ENCODE data around the gene RAET1L.
"Not testable (repeated sequence)": the region's sequence is repeated elsewhere in the genome, so short reads cannot be mapped to it uniquely, and the experiment has no call there.

RAET1L gene, protein sequence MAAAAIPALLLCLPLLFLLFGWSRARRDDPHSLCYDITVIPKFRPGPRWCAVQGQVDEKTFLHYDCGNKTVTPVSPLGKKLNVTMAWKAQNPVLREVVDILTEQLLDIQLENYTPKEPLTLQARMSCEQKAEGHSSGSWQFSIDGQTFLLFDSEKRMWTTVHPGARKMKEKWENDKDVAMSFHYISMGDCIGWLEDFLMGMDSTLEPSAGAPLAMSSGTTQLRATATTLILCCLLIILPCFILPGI

DNA sequence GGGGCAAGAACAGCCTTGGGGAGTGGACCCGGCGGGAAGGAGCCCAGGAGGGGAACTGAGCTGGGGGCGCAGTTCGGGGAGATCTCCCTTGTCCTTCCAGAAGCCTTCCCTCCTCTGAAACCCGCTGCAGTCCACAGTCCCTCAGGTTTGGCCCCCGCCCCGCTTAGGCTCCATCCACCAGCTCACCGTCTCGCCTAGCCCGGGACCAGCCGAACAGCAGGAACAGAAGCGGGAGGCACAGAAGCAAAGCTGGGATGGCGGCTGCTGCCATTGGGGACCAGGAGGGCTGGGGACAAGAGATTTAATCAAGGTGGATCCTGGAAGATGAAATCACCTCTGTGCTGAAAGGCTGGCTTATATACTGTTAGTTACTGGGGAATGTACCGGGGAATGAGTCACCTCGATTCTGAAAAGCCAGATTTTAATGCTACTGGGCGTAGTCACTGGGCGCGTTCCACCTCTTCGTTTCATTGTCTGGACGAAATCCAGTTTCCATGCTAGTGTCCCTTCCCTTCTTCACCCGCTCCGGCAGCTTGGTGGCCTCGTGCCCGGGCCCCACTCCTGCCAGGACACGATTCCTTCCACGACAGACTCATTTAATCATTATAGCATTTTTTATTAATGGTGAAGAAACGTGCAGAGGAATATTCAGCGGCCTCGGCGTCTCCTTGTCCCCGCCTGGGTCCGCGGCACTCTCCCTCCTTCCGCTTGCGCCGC is at the start of gene RAET1L:
Gene RAET1L, minus strand, starts transcription at position 332 of the 717 bp plus-strand sequence. Its CDS starts 61 bp downstream, at position 271.
- TF ChIP-seq ZFX (IDR thresholded peaks at IDR 0.05; ENCODE audit: borderline replicate concordance): no peak
- TF ChIP-seq, protein P1, sequence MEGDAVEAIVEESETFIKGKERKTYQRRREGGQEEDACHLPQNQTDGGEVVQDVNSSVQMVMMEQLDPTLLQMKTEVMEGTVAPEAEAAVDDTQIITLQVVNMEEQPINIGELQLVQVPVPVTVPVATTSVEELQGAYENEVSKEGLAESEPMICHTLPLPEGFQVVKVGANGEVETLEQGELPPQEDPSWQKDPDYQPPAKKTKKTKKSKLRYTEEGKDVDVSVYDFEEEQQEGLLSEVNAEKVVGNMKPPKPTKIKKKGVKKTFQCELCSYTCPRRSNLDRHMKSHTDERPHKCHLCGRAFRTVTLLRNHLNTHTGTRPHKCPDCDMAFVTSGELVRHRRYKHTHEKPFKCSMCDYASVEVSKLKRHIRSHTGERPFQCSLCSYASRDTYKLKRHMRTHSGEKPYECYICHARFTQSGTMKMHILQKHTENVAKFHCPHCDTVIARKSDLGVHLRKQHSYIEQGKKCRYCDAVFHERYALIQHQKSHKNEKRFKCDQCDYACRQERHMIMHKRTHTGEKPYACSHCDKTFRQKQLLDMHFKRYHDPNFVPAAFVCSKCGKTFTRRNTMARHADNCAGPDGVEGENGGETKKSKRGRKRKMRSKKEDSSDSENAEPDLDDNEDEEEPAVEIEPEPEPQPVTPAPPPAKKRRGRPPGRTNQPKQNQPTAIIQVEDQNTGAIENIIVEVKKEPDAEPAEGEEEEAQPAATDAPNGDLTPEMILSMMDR (IDR thresholded peaks at IDR 0.05): no peak
- no peak within 1 kb of the TSS for H3K27ac ChIP-seq

DNA sequence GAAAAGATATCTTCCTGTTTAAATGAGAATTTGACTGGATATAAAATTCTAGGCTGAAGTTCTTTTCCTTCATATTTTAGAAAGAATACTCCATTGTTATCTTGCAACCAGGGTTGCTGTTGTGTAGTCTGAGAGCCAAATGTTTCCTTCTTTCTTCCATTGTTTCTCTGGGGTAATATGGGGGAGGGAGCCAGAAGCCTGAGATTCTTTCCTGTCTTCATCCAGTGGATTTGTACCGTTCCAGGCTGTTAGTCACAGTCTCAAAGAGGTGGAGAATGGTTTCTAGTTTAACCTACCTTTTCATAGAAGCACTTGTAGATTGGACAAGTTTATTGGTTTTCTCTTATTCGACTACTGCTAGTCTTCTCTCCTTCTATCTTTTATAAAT is 49.7 kb upstream of the RAET1L start:
- H3K27ac ChIP-seq: no peak overlapping the region
- TF ChIP-seq ZFX (IDR thresholded peaks at IDR 0.05; ENCODE audit: borderline replicate concordance): no peak
- TF ChIP-seq, protein P1 (IDR thresholded peaks at IDR 0.05): no peak

DNA sequence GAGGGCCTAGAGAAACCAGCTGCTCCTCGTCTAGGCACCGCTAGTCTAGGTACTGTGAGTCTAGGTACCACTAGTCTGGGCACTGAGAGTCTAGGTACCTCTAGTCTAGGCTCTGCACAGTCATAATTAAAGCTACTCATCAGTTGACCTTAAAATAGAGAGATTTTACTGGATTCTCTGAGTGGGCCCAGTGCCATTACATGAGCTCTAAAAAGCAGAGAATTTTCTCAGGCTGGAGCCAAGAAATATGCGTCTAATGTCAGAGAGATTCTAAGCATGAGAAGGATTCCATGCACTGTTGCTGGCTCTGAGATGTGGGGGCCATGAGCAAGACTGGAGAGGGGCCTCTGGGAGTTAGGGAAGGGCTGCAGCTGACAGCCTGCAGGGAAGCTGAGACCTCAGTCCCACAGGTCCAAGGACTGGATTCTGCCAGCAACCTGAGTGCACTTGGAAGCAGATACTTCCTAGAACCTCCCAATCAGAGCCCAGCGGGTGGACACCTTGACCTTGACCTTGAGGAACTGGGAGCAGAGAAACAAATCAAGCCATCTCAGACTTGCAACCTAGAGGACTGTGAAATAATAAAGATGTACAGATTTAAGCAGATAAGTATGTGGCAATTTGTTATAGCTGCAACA is 49.2 kb upstream of the RAET1L start:
- H3K27ac ChIP-seq: not testable (repeated sequence)

DNA sequence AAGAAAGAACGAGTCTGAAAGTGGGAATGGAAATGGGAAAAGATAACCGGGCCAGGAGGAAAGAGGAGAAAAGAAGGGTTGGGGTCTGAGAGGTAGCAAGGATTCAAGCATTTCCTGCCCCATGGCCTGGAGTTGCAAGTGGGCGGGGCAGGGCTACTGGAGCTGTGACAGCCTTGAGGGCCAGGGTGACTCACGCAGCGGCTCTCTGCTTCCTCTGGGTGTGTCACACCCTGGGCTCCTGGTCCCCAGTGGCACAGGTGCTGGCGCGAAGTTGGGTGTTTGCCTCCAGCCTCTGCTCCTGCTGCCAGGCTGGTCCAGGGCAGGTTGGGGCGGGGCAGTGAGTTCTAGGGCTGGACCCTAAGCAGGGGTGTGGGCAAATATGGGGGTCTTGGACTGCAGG is 46.9 kb upstream of the RAET1L start:
- no peak for TF ChIP-seq ZFX (IDR thresholded peaks at IDR 0.05; ENCODE audit: borderline replicate concordance)
- TF ChIP-seq, protein P1 (IDR thresholded peaks at IDR 0.05): no peak
- H3K27ac ChIP-seq: no peak overlapping the region

DNA sequence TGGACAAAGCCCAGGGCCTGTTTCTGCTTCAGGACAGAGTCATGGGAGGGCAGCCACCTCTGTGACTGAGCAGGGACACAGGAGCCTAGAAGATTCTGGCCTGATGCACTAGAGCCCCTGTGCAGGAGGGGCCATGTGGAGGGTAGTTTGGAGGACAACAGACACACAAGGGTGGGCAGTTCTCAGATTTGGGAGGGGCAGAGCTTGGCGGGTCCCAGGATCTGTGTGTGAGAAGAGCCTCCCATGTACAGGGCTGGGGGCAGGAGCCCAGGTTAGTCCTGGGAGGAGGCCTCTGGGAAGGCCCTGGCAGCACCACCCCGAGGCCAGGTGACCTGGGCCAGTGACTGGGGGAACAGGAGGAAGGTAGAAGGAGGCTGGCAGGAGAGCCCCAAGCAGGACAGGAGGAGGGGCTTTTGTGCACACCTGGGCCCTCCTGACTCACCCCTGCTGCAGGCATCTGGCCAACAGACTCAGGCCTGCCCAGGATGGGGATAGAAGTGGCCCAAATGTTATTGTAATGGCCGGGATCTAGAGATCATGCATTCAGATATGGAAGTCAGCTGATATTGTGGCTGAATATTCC is 45.0 kb upstream of the RAET1L start:
- no peak overlapping the region for H3K27ac ChIP-seq
- TF ChIP-seq, protein P1 (IDR thresholded peaks at IDR 0.05): no peak
- TF ChIP-seq ZFX (IDR thresholded peaks at IDR 0.05; ENCODE audit: borderline replicate concordance): no peak

DNA sequence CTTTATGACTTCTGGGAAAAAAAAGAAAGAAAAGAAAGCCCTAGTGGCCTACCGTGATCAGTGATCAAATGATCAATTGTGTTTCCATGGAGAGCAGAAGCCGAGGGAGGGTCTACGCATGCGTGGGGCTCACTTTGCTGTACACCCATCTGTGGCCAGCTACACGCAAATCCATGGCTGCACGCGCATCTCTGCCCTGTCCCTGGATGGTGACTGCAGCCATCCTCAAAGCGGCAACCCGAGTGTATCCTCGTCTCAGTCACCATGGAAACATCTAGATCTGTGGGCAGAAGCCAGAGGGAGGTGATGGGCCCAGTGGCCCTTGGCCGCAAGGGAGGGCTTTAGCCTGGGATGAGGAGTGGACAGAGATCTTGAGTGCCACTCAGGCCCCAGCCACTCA is 44.4 kb upstream of the RAET1L start:
- TF ChIP-seq, protein P1 (IDR thresholded peaks at IDR 0.05): no peak
- no peak for TF ChIP-seq ZFX (IDR thresholded peaks at IDR 0.05; ENCODE audit: borderline replicate concordance)
- no peak overlapping the region for H3K27ac ChIP-seq

DNA sequence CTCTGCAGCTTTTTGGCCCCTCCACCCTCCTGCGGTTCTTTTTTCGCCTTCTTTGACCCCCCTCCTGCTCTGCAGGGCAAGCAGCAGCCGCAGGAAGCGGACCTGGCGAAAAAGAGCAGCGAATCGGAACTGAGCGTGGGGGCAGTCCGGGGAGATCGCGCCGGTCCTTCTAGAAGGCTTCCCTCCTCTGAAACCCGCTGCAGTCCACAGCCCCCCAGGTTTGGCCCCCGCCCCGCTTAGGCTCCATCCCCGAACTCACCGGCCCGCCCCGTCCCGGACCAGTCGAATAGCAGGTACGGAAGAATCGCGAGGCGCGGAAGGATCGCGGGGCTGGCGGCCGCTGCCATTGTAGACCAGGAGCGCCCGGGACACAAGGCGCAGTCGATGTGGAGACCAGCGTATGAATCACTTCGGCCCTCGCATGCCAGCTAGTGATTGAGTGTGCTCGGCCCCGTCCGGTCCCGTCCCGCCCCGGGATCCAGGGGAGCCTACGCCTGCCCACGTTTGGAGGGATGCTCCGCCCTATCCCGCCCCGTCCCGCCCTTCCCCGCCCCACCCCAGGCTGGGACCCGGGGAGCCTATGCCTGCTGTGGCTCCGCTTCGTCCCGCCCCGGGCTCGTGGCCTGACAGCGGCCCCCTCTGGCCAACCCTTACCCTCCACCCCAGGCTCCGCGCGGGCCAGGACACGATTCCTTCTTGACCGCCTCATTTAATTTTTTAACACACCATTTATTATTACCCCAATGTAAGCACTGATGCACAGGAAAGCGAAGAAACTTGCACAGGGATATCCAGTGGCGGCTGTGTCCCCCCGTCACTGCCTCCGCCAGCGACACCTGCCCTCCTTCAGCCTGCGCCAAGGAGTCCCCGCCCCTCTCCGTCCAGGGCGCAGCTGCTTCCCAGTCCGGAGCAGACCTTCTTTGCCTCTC is 43.7 kb upstream of the RAET1L start, which contains the start of gene ULBP3:
Gene ULBP3, minus strand, starts transcription at position 402 of the 929 bp plus-strand sequence. Its CDS starts 55 bp downstream, at position 347.
- no peak within 1 kb of the TSS for H3K27ac ChIP-seq
- TF ChIP-seq, protein P1 (IDR thresholded peaks at IDR 0.05): peak; percentile 77
- no peak for TF ChIP-seq ZFX (IDR thresholded peaks at IDR 0.05; ENCODE audit: borderline replicate concordance)
